Measurements from ENCODE around the gene LNP1. TPM values are rescaled to one million over a fixed set of nuclear protein-coding genes. Genes with fewer than 3 reads are reported as not detected.

Gene LNP1
- total and polyA plus RNA-seq, 2 donors from 2014 or later, result 1.7 to 4.4 TPM

GRCh38 chr3:100423611-100424010 is 22.3 kb downstream of the LNP1 start:
- Histone ChIP-seq H3K4me3 (ENCODE audit: low read length in 3 of 3) (no peak overlapping the region), H3K27me3 (ENCODE audit: control insufficient read depth, insufficient read depth, low read length) (no peaks in the 10 kb centered on the region), H3K9me3 (ENCODE audit: control insufficient read depth in 2 of 3, insufficient read depth in 1 of 3, low read length in 3 of 3) (no peaks in the 10 kb centered on the region), H3K9ac (ENCODE audit: low read length in 3 of 3) (no peak overlapping the region), H3K4me1 (ENCODE audit: control insufficient read depth in 2 of 3, insufficient read depth in 2 of 3, low read depth in 1 of 3, low read length in 3 of 3) (peaks cover 0 to 17% (median 4%) of the 10 kb centered on the region in 3 donors), H3K36me3 (ENCODE audit: control insufficient read depth in 2 of 3, insufficient read depth in 3 of 3, low read length in 3 of 3) (no peaks in the 10 kb centered on the region), H3K27ac (ENCODE audit: low read depth in 2 of 2, low read length in 2 of 2) (no peak overlapping the region)
- no peak for FAIRE-seq
- intact Hi-C loops (cut with DNase I), result no loop called here
- no peak for DNase-seq
- TF ChIP-seq CTCF (IDR thresholded peaks at IDR 0.05; ENCODE audit: borderline replicate concordance, extremely low read depth, insufficient read depth), result no peak

GRCh38 chr3:100424261-100424660 is 22.9 kb downstream of the LNP1 start:
- Histone ChIP-seq H3K27me3 (ENCODE audit: control insufficient read depth, insufficient read depth, low read length) (no peaks in the 10 kb centered on the region), H3K9ac (ENCODE audit: low read length in 3 of 3) (no peak overlapping the region), H3K36me3 (ENCODE audit: control insufficient read depth in 2 of 3, insufficient read depth in 3 of 3, low read length in 3 of 3) (no peaks in the 10 kb centered on the region), H3K4me1 (ENCODE audit: control insufficient read depth in 2 of 3, insufficient read depth in 2 of 3, low read depth in 1 of 3, low read length in 3 of 3) (peaks cover 0 to 17% (median 4%) of the 10 kb centered on the region in 3 donors), H3K9me3 (ENCODE audit: control insufficient read depth in 2 of 3, insufficient read depth in 1 of 3, low read length in 3 of 3) (no peaks in the 10 kb centered on the region), H3K27ac (ENCODE audit: low read depth in 2 of 2, low read length in 2 of 2) (no peak overlapping the region), H3K4me3 (ENCODE audit: low read length in 3 of 3) (no peak overlapping the region)
- no peak for DNase-seq
- intact Hi-C loops (cut with DNase I), result no loop called here
- no peak for FAIRE-seq
- no peak for TF ChIP-seq CTCF (IDR thresholded peaks at IDR 0.05; ENCODE audit: borderline replicate concordance, extremely low read depth, insufficient read depth)

GRCh38 chr3:100425316-100425715 is 24.0 kb downstream of the LNP1 start:
- H3K27me3 ChIP-seq (ENCODE audit: control insufficient read depth, insufficient read depth, low read length), result no peaks in the 10 kb centered on the region
- no peaks in the 10 kb centered on the region for H3K9me3 ChIP-seq (ENCODE audit: control insufficient read depth in 2 of 3, insufficient read depth in 1 of 3, low read length in 3 of 3)
- H3K9ac ChIP-seq (ENCODE audit: low read length in 3 of 3), result no peak overlapping the region
- H3K4me1 ChIP-seq (ENCODE audit: control insufficient read depth in 2 of 3, insufficient read depth in 2 of 3, low read depth in 1 of 3, low read length in 3 of 3), result peaks cover 0 to 17% (median 4%) of the 10 kb centered on the region in 3 donors
- FAIRE-seq, result no peak
- no peak overlapping the region for H3K27ac ChIP-seq (ENCODE audit: low read depth in 2 of 2, low read length in 2 of 2)
- H3K4me3 ChIP-seq (ENCODE audit: low read length in 3 of 3), result no peak overlapping the region
- H3K36me3 ChIP-seq (ENCODE audit: control insufficient read depth in 2 of 3, insufficient read depth in 3 of 3, low read length in 3 of 3), result no peaks in the 10 kb centered on the region
- intact Hi-C loops (cut with DNase I), result no loop called here
- DNase-seq, result no peak
- TF ChIP-seq CTCF (IDR thresholded peaks at IDR 0.05; ENCODE audit: borderline replicate concordance, extremely low read depth, insufficient read depth), result no peak

- TF ChIP-seq CTCF (IDR thresholded peaks at IDR 0.05; ENCODE audit: borderline replicate concordance, extremely low read depth, insufficient read depth), result no peak
- no peak for FAIRE-seq
- no peak overlapping the region for H3K4me3 ChIP-seq (ENCODE audit: low read length in 3 of 3)
- peaks cover 0 to 17% (median 4%) of the 10 kb centered on the region in 3 donors for H3K4me1 ChIP-seq (ENCODE audit: control insufficient read depth in 2 of 3, insufficient read depth in 2 of 3, low read depth in 1 of 3, low read length in 3 of 3)
- no peaks in the 10 kb centered on the region for H3K27me3 ChIP-seq (ENCODE audit: control insufficient read depth, insufficient read depth, low read length)
- no peaks in the 10 kb centered on the region for H3K36me3 ChIP-seq (ENCODE audit: control insufficient read depth in 2 of 3, insufficient read depth in 3 of 3, low read length in 3 of 3)
- intact Hi-C loops (cut with DNase I), result no loop called here
- H3K9me3 ChIP-seq (ENCODE audit: control insufficient read depth in 2 of 3, insufficient read depth in 1 of 3, low read length in 3 of 3), result no peaks in the 10 kb centered on the region
- no peak overlapping the region for H3K9ac ChIP-seq (ENCODE audit: low read length in 3 of 3)
- no peak for DNase-seq
- no peak overlapping the region for H3K27ac ChIP-seq (ENCODE audit: low read depth in 2 of 2, low read length in 2 of 2)
Measured at GRCh38 chr3:100426067-100426682, 24.8 kb downstream of the LNP1 start.

All from kidney (tissue), 14 donors.